Activated CD8-positive, alpha-beta memory T cell treated with anti-CD3 and anti-CD28 coated beads, Interleukin-2, amount 50 U/mL, for 4 hours (primary cell): ENCODE measurements around the gene UCK2.

Experiments used
- DNase-seq: peaks from one replicate; pipeline ENCODE4 v3.0.0-alpha.2; 2020

Gene UCK2

DNA sequence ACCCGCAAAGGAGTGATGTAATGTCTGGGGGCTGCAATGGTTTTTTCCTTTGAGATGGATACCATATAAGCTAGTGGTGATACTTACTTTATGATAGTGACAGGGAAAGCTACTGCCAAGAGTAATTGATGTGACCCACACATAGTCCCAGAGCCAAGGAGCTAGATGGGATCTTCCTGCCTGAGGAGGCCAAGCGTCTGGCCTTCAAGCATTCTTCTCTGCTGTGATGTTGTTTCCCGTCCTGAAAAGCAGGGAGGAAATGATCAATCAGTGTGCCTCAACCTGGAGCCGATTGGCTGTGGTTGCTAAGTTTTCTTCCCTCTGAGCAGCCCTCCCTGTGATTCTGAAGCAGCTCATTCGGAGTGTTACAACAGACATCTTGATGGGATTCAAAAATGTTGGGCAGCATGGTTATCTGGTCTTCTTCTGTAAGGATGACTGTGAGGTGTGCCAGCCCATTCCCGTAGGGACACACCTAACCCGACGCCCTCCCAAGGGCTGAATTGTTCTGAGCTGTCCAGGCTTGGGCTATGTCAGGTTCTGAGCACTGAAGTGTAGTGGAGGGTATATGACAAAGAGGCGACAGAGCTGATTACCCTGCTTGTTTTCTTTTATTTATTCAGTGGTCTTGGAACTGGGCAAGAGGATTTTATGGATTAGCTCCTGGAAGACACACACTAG lies 56.7 kb downstream of the UCK2 start:
- no peak for DNase-seq

DNA sequence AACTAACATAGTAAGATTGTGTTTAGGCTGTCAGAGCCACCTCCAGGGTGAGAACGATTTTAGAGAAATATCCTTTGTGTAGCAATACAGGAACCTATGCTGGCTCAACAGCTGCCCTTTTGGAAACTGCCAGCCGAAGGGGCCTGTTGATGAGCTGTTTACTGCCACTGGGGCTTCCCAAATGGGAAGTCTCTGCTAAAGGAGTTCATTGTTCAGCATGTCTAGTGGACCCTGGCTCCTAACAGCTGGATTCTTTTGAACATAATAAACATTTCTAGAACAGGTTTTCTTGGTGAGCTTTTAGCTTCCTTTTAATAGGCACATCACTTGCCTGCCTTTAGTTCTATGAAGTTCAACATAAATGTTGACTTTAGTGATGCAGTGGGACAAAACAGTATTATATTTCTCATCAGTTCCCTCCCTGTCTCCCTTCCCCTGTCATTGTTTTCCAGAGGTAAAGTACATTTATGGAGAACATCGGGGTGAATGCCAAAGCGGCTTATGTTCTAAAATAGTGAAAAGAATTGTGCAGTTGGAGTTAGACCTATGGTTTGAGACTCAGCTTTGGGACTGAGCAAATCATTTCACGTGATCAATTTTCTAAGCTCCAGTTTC lies 57.4 kb downstream of the UCK2 start:
- no peak for DNase-seq

DNA sequence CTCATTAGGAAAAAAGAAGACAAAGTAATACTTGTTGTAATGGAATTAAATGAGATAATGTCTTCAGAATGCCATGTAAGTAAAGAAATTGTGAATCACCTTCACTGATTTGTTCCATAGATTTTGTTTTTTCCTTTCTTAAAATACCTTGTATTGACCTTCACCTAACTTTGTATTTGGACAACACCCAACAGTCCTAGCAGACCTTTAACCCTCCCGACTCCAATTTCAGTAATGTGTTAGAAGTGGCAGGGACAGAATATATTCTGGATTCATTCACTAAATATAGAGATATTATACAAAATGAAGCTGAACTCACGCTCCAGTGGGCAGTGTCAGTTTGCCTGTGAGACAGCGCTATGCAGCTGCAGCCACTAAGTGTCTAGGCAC lies 57.9 kb downstream of the UCK2 start:
- no peak for DNase-seq

DNA sequence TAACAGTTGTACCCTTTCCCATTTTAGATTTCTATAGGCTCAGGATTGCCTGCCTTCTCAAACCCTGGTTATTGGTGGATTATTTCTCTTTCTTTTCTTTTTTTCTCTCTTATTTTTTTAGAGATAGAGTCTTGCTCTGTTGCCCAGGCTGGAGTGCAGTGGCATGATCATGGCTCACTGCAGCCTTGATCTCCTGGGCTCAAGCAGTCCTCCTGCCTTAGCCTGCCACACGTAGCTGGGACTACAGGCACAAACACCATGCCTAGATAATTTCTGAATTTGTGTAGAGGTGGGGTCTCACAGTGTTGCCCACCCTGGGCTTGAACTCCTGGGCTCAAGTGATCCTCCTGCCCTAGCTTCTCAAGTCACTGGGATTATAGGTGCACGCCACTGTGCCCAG lies 58.8 kb downstream of the UCK2 start:
- DNase-seq, result no peak

DNA sequence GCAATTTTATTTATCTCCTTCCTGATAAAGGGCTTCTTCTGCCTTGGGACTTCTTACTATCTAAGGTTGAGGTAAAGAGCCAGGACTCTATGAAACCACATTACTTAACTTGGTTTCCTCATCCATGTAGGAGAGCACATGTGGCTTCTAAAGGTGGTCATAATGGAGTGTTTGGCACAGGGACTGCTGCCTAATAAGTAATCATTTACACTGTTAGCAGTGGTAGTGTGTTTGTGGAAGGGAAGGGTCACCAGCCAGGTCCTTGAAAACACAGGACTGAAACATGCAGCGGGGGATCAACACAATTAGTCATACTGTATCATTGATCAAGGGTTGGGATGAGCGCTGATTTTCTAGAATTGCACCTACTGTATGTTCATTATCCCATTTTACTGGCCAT lies 59.6 kb downstream of the UCK2 start:
- DNase-seq, result no peak

DNA sequence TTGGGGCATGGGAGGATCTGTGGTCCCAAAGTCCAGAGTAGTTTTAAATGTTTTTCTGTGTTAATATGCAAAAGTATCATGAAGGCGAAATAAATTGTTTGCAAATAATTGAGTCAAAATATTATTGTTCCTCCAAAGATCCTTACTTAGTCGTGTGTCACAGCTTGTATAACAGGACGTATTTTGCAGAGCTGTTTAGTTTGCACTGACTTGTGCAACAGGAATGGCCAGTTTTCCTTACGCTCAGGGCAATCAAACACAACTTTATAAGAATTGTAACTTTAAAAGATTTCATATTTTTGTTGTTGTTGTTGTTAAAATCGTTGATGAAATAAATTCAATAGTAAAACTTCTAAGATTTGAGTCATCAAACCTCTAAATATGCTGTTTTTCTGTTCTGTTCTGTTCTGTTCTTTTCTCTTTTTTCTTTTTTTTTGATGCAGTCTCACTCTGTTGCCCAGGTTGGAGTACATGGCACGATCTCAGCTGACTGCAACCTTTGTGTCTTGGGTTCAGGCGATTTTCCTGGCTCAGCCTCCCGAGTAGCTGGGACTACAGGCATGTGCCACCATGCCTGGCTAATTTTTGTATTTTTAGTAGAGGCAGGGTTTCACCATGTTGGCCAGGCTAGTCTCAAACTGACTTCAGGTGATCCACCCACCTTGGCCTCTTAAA lies 60.6 kb downstream of the UCK2 start:
- DNase-seq, result no peak

DNA sequence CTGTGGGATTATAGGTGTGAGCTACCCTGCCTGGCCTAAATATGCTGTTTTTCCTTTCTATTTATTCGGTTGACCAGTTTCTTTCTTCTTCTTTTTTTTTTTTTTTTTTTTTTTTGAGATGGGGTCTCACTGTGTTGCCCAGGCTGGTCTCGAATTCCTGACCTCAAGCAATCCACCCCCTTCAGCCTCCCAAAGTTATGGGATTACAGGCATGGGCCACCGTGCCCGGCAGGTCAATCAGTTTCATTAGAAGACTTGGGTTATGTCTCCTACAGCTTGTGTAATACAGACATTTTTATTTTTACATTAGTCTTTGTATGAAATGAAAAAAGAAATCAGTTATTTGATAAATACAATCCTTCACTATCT lies 61.1 kb downstream of the UCK2 start:
- no peak for DNase-seq

DNA sequence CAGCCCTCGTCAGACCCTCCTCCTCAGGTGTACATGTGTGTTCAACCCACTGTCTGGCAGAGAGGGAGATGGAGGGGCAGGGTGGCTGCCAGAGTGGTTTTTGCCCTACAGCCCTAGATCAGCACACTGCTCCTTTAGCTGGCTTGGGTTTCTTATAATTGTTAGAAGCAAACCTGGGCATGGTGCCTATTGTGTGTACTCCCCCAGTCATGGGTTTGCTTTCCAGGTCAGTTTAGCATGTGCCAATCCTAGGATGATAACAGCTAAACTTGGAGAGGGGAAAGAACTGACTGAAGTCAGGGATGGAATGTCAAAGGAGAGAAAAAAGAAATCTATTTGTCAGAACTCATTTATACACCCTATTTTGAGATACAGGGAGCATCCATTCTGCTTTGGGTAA lies 63.3 kb downstream of the UCK2 start:
- no peak for DNase-seq

DNA sequence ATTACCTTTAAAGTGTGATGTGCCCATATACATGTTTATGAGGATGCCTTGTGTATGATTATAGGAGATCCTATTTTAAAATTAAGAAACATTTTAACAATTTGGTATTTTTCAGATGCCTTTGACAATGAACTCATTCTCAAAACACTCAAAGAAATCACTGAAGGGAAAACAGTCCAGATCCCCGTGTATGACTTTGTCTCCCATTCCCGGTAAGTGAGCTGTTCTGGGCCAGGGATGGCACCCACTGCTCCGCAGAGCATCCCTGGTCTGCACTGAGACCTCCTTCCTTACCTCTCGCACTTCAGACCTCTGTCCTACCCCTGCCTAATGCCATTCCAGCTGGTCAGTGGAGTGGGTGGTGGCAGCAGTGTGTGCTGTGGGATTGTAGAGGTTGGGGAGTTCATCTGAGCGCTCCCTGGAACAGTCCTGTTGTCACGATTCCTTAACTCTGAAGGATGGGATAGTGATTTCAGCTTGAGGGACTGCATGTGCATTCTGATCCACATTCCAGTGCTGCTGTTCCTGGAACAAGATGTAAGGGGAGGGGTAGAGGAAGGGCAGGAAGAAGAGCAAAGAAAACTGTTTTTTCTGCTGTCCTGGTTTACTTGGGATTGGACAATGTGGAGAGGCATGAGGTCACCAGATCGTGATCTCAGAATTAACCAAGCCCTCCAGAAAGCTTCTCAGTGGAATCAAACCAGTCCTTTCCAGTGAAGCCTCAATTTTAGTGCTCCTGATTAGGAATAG lies 63.9 kb downstream of the UCK2 start:
- no peak for DNase-seq

DNA sequence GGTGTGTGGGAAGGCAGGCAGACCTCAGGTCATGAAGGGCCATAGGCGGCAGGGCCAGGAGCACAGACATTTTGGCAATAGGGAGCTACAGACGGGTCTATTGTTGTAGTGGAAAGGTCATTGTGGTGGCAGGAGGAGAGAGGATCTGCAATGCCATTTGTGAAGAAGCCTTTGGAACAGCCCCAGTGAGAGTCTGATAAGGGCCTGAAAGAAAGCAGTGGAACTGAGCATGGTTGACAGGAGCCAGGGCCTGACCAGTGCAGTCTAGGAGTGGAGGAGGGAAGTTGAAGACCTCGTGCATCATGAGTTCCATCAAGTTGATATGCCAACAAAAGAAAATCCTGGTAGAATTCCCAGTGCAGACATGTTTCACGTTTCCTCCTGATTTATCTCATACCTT lies 65.5 kb downstream of the UCK2 start:
- DNase-seq, result no peak

DNA sequence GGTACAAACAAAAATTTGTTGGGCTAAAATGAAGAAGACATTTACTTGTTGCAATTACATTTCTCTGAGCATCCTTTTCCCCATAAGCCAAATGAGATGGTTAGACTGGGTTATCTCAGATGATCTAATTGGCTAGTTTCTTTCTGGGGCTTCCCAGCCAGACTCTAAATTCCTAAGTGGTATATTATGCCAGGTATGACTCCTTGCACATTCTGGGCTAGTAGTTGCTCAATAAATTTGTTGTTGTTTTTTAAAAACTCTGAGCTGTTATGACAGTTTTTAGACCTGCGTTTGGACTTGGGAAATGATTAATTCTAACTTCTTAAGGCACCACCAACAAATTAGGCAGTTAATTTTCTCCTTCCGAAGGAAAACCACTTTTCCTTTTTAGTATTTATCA lies 66.1 kb downstream of the UCK2 start:
- no peak for DNase-seq

DNA sequence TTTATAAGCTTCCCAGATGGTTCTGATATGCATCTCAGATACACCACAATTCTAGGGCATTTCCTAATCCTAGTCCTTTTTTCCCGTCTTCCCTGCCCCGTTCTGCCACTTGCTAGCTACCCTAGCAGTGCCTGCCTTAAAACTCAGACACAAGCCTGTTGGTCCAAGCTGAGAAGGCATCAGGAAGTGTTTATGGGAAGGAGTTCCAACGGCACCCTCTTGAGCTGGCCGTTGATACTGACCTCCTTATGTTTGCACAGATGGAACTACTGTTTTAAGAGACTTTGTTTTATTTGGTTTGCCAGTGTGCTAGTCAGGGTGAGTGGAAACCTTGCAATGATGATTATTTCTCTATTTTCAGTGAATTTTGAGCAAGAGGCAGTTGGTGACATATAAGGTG lies 67.2 kb downstream of the UCK2 start:
- DNase-seq, result no peak

DNA sequence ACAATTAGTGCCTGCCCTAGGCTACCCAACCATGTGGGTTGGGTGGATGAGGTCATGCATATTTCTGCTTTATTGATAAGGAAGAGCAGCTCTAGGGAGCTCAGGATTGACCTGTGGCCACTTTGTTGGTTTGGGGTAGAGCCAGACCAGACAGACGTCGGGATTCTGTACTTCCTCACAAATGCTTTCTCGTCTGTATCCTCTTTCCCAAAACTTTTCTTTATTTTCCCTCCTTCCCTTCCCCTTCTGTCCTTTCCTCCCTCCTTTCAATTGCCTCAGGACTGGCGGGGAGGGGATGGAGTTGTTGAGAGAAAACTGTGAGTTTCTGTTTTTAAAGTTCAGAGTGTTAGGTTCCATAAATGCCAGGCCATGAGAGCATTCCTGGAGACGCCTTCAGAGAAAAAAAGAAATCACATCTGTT lies 68.0 kb downstream of the UCK2 start:
- DNase-seq, result no peak

DNA sequence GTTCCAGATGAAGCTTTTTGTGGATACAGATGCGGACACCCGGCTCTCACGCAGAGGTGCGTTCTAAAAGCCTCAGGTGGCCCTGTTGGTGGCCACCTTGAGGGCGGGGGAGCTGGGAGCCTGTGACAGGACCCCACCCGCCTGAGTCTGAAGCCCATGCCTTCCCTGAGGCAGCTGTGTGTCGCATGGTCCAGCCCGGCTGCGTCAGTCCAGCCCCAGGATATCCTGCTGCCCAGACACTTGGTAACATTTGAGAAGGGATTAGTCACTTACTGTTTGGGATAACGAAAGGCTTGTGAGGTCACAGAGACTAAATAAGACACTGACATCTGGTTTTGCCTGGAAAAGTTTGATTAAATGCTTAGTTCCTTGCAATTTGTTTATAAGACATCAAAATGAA lies 68.9 kb downstream of the UCK2 start:
- no peak for DNase-seq

DNA sequence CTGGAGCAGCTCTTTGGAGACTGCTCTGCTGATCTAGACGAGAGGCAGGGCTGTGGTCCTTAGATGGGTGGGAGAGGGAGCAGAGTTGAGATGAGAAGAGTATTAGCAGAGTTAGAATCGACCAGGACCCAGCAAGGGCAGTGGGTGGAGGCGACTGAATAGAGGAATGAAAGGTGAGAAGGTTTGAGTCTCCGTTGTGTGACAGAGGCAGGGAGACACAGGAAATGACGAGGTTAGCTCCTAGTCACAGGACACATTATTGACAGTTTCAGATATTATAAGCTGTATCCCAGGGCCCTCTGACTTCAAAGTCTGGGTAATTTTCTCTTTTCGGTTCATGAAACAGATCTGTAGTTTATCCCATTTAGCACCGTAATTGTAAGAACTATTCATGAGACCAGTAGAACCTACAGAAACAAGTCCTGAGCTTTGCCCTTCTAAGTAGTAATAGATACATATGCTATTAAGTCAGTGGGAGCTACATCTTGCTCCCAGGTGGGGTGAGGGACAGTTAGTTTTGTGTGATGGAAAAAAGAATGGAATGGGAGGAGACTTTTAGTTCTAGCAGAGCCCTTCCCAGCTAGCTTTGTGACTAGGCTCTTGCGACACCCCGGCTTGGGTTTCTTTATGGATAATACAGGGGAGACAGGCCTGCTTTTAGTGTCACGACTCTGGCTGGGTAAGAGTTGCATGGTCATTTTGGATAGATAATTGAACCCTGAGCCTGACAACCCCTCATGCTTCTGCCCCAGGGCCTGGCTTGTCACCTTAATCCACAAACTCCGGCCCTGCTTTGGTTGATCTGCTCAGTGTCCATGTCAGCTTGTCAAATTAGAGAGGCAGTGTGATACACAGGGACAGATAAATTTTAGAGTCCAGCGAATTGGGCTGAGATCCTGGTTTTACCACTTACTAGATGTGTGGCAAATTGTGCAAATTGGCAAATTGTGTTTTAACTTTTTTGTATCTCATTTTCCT lies 70.2 kb downstream of the UCK2 start:
- DNase-seq, result no peak

DNA sequence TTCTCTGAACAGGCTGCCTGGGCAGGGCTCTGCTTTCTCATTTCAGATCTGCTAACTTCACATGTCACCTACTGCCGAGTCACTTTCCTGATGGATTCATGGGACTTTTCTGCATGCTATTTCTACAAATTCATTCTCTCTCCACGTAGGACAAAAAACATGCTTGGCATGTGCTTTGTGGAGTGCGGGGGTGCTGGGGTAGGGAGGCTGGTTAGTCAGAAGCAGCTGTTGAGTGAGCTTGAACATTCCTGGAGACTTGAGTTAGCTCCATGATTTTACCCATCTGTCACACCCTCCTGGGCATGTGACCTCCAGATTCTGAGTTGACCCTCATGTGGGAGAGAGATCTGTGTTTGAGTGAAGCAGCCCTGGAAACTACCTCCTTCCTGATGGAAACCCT lies 71.4 kb downstream of the UCK2 start:
- DNase-seq, result no peak

DNA sequence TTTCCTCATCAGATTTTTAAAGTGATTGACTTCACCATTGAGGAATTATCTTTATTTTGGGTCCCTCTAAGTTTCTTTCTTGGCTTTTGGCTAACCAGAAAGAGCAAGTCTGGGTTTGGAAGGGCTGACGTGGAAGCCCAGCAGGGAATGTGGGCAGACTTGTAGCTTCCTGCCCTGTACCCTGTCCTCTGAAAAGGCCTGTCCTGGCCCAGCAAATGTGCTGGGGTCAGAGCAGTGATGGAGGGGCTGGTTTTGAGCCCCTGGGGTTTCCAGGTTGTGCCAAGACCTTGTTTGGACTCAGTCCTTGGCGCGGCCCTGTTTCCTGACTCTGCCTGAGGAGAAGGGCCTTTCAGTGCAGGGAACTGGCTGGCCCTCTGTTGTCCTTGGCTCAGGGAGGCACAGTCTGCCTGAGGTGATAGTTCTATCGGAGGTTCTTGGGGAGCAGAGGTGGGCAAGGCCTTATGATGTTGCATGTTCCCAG lies 72.1 kb downstream of the UCK2 start:
- no peak for DNase-seq

DNA sequence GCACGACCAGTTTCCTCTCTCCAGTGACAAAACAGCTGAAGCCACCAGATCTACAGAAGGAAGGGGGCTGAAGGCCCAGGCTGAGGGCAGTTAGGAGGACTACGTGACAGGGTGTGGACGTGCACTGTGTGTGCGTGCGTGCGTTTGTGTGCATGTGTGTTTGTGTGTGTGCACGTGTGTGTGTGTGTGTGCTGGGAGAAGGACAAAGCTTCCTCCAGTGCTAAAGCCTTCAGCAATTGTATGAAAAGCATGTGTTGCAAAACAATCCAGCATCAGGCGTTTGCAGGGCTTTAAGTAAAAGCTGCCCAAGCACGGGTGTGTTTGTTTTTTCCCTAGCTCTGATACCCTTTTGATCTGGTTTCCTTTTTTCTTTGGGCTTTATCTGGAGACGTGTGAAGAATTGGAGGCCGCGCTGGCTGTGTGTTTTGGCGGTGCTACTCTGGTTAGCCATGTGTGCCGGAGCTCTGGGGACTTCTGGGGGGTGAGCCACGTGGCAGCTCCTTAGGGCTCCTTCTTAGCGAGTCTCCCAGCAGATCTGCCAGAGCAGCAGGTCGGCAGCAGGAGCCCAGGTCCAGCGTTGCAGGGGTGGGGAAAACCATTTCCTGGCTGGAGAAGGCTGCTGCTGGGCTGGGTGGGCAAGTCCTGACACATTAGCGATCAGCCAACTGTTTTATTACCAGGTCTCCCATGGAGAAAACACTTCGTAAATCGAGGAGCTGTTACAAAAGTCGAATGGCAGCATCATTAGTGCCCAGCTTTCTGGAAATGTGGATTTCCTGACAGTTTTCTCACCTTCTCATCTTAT lies 73.4 kb downstream of the UCK2 start:
- DNase-seq, result no peak

DNA sequence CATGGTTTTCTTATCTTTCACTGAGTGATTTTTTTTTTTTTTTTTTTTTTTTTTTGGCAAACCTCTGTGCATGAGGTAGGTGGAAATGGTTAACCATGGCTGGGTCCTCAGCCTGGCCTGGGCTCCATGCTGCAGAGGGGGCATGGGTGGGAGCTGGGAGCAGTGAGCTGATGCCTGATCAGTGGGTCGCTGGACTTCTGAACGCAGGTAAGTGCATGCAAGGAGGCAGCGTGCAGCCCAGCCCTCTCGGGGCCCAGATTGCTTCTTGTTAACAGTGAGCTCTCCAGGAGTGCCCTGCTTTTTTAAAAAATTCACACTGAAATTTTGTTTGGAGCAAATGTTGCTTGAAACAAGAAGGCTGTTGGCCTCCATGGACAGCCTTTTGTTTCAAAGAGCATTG lies 75.2 kb downstream of the UCK2 start:
- no peak for DNase-seq

DNA sequence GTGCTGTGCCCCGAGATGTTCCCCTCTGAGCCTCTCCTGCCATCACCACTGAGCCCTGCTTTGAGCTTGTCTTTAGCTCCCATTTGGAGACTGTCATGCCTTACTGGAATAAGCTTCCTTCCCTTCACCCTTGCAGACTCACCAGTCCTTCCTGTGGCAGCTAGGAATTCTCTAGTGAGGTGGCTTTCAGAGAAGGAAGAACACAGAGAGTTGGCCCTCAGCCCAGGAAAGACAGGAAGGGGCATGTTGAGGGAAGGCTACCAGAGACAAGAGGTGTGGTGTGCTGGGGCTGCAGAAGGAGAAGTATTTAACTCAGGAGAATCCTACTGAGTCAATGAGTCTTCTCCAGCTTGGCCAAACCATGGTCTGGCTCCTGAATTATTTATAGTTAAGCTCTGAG lies 76.3 kb downstream of the UCK2 start:
- DNase-seq, result no peak

DNA sequence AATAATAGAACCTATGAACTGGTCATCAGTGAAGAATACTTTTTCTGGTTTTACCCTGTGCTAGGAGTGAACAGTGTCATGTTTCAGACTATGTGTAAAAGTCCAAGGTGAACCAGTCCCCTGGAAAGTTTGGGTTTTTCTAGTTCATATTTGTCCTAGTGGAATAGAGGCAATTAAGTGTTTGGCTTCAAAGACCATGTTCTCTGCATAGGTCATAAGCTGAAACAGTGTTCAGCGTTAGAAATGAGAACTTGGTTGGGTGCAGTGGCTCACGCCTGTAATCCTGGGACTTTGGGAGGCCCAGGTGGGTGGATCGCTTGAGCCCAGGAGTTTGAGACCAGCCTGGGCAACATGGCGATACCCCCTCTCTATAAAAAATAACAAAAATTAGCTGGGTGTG lies 77.5 kb downstream of the UCK2 start:
- no peak for DNase-seq

DNA sequence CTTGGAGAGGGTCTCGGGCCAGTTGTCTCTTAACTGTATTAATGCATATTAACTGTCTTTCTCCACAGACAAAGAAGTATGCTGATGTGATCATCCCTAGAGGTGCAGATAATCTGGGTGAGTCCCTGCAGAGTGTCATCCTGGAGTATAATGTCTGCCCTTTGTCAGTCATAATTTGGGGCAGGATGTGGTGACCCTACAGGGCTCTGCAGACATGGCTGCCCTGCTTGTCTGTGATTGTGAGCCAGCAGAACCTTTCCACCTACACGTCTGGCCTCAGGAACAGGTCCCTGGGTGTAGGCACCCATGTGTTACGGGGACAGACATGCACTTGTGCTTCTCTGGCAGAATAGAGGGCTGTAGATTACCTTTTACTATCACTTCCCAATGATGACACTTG lies 78.4 kb downstream of the UCK2 start:
- no peak for DNase-seq
